Hepatocyte (in vitro differentiated cells): ENCODE data around the gene CCDC93. TPM values are rescaled to one million over a fixed set of nuclear protein-coding genes. Genes with fewer than 3 reads are reported as not detected.
A peak's percentile ranks its signal among the peaks of the same experiment; 100 is the strongest.

Experiments
- DNase-seq: peaks from one replicate; pipeline ENCODE4 v3.0.0-alpha.2; 2016; ENCODE audit warnings: low spot score
- H2AFZ ChIP-seq: fragments of 200-600 bp; sonication (generic); 2 replicates; pipeline ENCODE4 v1.6.0; 2016; ENCODE audit warnings: antibody characterized with exemption, mild to moderate bottlenecking
- H3K27ac ChIP-seq: fragments of 200-600 bp; sonication (generic); 2 replicates; pipeline ENCODE4 v1.5.1; 2016; ENCODE audit warnings: mild to moderate bottlenecking
- H3K27me3 ChIP-seq: fragments of 200-600 bp; sonication (generic); 2 replicates; pipeline ENCODE4 v1.6.1; 2016
- H3K36me3 ChIP-seq: fragments of 200-600 bp; sonication (generic); replicated peaks from 2 replicates; pipeline ENCODE4 v1.5.1; 2016; ENCODE audit warnings: low read depth; ENCODE audit not compliant: insufficient read depth
- H3K4me1 ChIP-seq: fragments of 200-600 bp; sonication (generic); 2 replicates; pipeline ENCODE4 v1.5.1; 2016; ENCODE audit warnings: mild to moderate bottlenecking, moderate library complexity; ENCODE audit not compliant: insufficient read depth
- H3K4me2 ChIP-seq: fragments of 200-600 bp; sonication (generic); 2 replicates; pipeline ENCODE4 v1.6.0; 2016
- H3K4me3 ChIP-seq: fragments of 200-600 bp; sonication (generic); 2 replicates; pipeline ENCODE4 v1.5.1; 2016; ENCODE audit warnings: mild to moderate bottlenecking
- H3K79me2 ChIP-seq: fragments of 200-600 bp; sonication (generic); 2 replicates; pipeline ENCODE4 v1.6.0; 2017; ENCODE audit warnings: mild to moderate bottlenecking
- H3K9me2 ChIP-seq: fragments of 200-600 bp; sonication (generic); replicated peaks from 2 replicates; pipeline ENCODE4 v1.6.0; 2017; ENCODE audit warnings: mild to moderate bottlenecking; ENCODE audit not compliant: insufficient read depth
- H3K9me3 ChIP-seq: fragments of 200-600 bp; sonication (generic); 2 replicates; pipeline ENCODE4 v1.5.1; 2016; ENCODE audit warnings: low read depth, mild to moderate bottlenecking
- H4K20me1 ChIP-seq: fragments of 200-600 bp; sonication (generic); 2 replicates; pipeline ENCODE4 v1.6.0; 2016; ENCODE audit warnings: mild to moderate bottlenecking; ENCODE audit not compliant: insufficient read depth, poor library complexity, severe bottlenecking
- CTCF ChIP-seq: fragments of 200-600 bp; sonication (generic); IDR thresholded peaks from 2 replicates; pipeline ENCODE4 v1.5.1; 2016; ENCODE audit warnings: antibody characterized with exemption, mild to moderate bottlenecking; ENCODE audit not compliant: poor library complexity
- EZH2 ChIP-seq: fragments of 200-600 bp; sonication (generic); IDR thresholded peaks from 2 replicates; pipeline ENCODE4 v1.6.1; 2016; ENCODE audit warnings: antibody characterized with exemption, mild to moderate bottlenecking, borderline replicate concordance
- EZH2phosphoT487 ChIP-seq: fragments of 200-600 bp; sonication (generic); IDR thresholded peaks from one replicate; pipeline ENCODE4 v1.6.1; 2018; ENCODE audit warnings: antibody characterized with exemption, mild to moderate bottlenecking, low read depth, moderate library complexity; ENCODE audit not compliant: unreplicated experiment, severe bottlenecking
- WGBS: methylation state at CpG from one replicate; pipeline ENCODE4 v1.1.6; 2016; ENCODE audit warnings: low lambda C conversion rate; ENCODE audit errors: missing lambda C conversion rate; 5-methylcytosine and 5-hydroxymethylcytosine counted together
- polyA plus RNA-seq: library from polyadenylated mRNA; unstranded; fragments of >200 nt; fragmentation: Nextera tagmentation; extraction: Ambion mirVana; gene quantifications from 2 replicates; pipeline ENCODE4 v1.2.1, GENCODE V29; 2016
- total RNA-seq: library from RNA; depleted of rRNA; stranded (reverse); fragments of >200 nt; gene quantifications from 2 replicates; pipeline ENCODE4 v1.2.3, GENCODE V29; 2014

CCDC93 gene
- total and polyA plus RNA-seq, 2 experiments from 2014 or later, result 13.2 to 37.4 TPM

GRCh38 chr2:118006861-118007260 is 7.0 kb downstream of the CCDC93 start:
- Histone ChIP-seq H3K4me1 (no peaks in the 10 kb centered on the region), H3K36me3 (no peaks in the 10 kb centered on the region), H3K27ac (no peak overlapping the region), H2AFZ (no peak overlapping the region), H3K9me2 (no peaks in the 10 kb centered on the region), H3K79me2 (peaks cover 36% of the 10 kb centered on the region), H4K20me1 (peaks cover 25% of the 10 kb centered on the region), H3K27me3 (no peaks in the 10 kb centered on the region), H3K9me3 (no peaks in the 10 kb centered on the region), H3K4me3 (no peak overlapping the region), H3K4me2 (no peak overlapping the region)
- no peak for TF ChIP-seq CTCF
- no peak for TF ChIP-seq EZH2
- no peak for TF ChIP-seq EZH2phosphoT487
- DNase-seq, result no peak
- WGBS, result 97% methylated on average over 2 of the region's 2 CpGs

GRCh38 chr2:118006326-118006725 is 7.5 kb downstream of the CCDC93 start:
- Histone ChIP-seq H3K9me2 (no peaks in the 10 kb centered on the region), H4K20me1 (peaks cover 25% of the 10 kb centered on the region), H3K9me3 (no peaks in the 10 kb centered on the region), H3K4me2 (no peak overlapping the region), H3K36me3 (no peaks in the 10 kb centered on the region), H3K4me3 (no peak overlapping the region), H3K27me3 (no peaks in the 10 kb centered on the region), H3K4me1 (no peaks in the 10 kb centered on the region), H3K79me2 (peaks cover 31% of the 10 kb centered on the region), H2AFZ (no peak overlapping the region), H3K27ac (no peak overlapping the region)
- no peak for TF ChIP-seq EZH2
- TF ChIP-seq EZH2phosphoT487, result no peak
- TF ChIP-seq CTCF, result no peak
- WGBS, result 56% methylated on average over 1 of the region's 1 CpG
- no peak for DNase-seq

DNA sequence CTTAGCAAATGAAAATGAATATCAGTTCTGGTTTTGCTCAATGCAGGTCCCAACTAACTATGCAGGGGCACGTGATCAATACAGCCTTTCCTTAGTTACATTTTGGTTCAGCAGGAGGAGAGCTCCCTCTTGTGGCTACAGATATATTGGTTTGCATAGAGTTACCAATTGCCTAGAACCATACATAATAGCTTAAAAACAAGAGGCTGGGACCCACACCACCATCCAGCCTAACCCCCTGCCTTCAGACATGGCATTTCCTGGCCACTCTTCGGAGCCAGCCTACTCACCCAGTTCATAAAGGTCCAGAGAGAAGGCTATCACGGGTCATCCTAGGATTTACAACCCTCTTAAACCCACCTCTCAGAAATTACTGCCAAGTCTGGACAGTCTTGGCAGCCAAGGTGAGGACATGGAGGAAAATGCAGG is 10.5 kb downstream of the CCDC93 start:
- TF ChIP-seq EZH2phosphoT487, result no peak
- peak; percentile 88 for TF ChIP-seq CTCF
- 6% methylated on average over 3 of the region's 3 CpGs for WGBS
- H3K36me3 ChIP-seq, result no peaks in the 10 kb centered on the region
- H3K4me3 ChIP-seq, result no peak overlapping the region
- H3K79me2 ChIP-seq, result peaks cover 2% of the 10 kb centered on the region
- H3K9me2 ChIP-seq, result no peaks in the 10 kb centered on the region
- H3K27ac ChIP-seq, result no peak overlapping the region
- H2AFZ ChIP-seq, result no peak overlapping the region
- peak; percentile 90 for DNase-seq
- peaks cover 2% of the 10 kb centered on the region for H4K20me1 ChIP-seq
- H3K4me2 ChIP-seq, result no peak overlapping the region
- no peaks in the 10 kb centered on the region for H3K4me1 ChIP-seq
- no peaks in the 10 kb centered on the region for H3K27me3 ChIP-seq
- no peaks in the 10 kb centered on the region for H3K9me3 ChIP-seq

DNA sequence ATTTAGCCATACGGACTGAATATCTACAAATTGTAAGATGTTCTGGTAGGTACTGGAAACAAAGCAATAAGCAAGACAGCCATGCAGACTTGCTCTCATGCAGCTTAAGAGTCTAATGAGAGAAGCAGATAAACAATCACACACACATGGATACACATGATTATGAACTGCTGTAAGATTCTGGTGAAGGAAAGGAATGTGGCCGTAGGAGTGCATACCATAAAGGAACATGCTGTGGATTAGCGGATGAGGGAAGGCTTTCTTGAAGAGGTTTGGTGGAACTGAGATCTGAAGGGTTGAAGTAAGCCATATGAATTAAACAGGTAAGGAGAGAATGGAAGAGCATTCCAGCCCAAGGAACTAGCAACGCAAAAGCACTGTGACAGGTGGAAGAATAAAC is 13.8 kb downstream of the CCDC93 start:
- Histone ChIP-seq H2AFZ (no peak overlapping the region), H3K9me3 (no peaks in the 10 kb centered on the region), H3K79me2 (no peaks in the 10 kb centered on the region), H3K27ac (no peak overlapping the region), H3K4me2 (no peak overlapping the region), H3K4me3 (no peak overlapping the region), H3K9me2 (no peaks in the 10 kb centered on the region), H3K4me1 (no peaks in the 10 kb centered on the region), H4K20me1 (no peaks in the 10 kb centered on the region), H3K27me3 (no peaks in the 10 kb centered on the region), H3K36me3 (no peaks in the 10 kb centered on the region)
- no peak for DNase-seq
- WGBS, result 84% methylated on average over 4 of the region's 4 CpGs
- TF ChIP-seq CTCF (no peak), EZH2phosphoT487 (no peak), EZH2 (no peak)
